ENCODE data around the gene LHPP.

The LHPP gene

GRCh38 chr10:124464028-124464965 lies 2.7 kb downstream of the LHPP start:
- no peak for TF ChIP-seq CTCF (IDR thresholded peaks at IDR 0.05; ENCODE audit: insufficient read depth, low read length, poor library complexity, severe bottlenecking)
- H3K36me3 ChIP-seq (ENCODE audit: control insufficient read depth, insufficient read depth, low read length): no peaks in the 10 kb centered on the region
- H3K4me3 ChIP-seq (replicated peaks; ENCODE audit: low read depth, low read length): no peak overlapping the region
- no peak for DNase-seq (ENCODE audit: extremely low read depth, insufficient read length)
- no peaks in the 10 kb centered on the region for H3K27me3 ChIP-seq (replicated peaks; ENCODE audit: control insufficient read depth, insufficient read depth, low read length)

GRCh38 chr10:124465003-124465776 lies 3.6 kb downstream of the LHPP start:
- H3K4me3 ChIP-seq (replicated peaks; ENCODE audit: low read depth, low read length): no peak overlapping the region
- no peak for DNase-seq (ENCODE audit: extremely low read depth, insufficient read length)
- H3K36me3 ChIP-seq (ENCODE audit: control insufficient read depth, insufficient read depth, low read length): no peaks in the 10 kb centered on the region
- no peak for TF ChIP-seq CTCF (IDR thresholded peaks at IDR 0.05; ENCODE audit: insufficient read depth, low read length, poor library complexity, severe bottlenecking)
- H3K27me3 ChIP-seq (replicated peaks; ENCODE audit: control insufficient read depth, insufficient read depth, low read length): no peaks in the 10 kb centered on the region

- H3K36me3 ChIP-seq (ENCODE audit: control insufficient read depth, insufficient read depth, low read length): no peaks in the 10 kb centered on the region
- H3K4me3 ChIP-seq (replicated peaks; ENCODE audit: low read depth, low read length): no peak overlapping the region
- H3K27me3 ChIP-seq (replicated peaks; ENCODE audit: control insufficient read depth, insufficient read depth, low read length): no peaks in the 10 kb centered on the region
- no peak for TF ChIP-seq CTCF (IDR thresholded peaks at IDR 0.05; ENCODE audit: insufficient read depth, low read length, poor library complexity, severe bottlenecking)
- DNase-seq (ENCODE audit: extremely low read depth, insufficient read length): no peak
Observed at GRCh38 chr10:124465777-124466488, 4.3 kb downstream of the LHPP start.

- Histone ChIP-seq H3K36me3 (ENCODE audit: control insufficient read depth, insufficient read depth, low read length) (no peaks in the 10 kb centered on the region), H3K27me3 (replicated peaks; ENCODE audit: control insufficient read depth, insufficient read depth, low read length) (no peaks in the 10 kb centered on the region), H3K4me3 (replicated peaks; ENCODE audit: low read depth, low read length) (no peak overlapping the region)
- DNase-seq (ENCODE audit: extremely low read depth, insufficient read length): no peak
- TF ChIP-seq CTCF (IDR thresholded peaks at IDR 0.05; ENCODE audit: insufficient read depth, low read length, poor library complexity, severe bottlenecking): no peak
Observed at GRCh38 chr10:124467165-124467564, 5.5 kb downstream of the LHPP start.

GRCh38 chr10:124468624-124469023 lies 7.0 kb downstream of the LHPP start:
- no peak for TF ChIP-seq CTCF (IDR thresholded peaks at IDR 0.05; ENCODE audit: insufficient read depth, low read length, poor library complexity, severe bottlenecking)
- Histone ChIP-seq H3K27me3 (replicated peaks; ENCODE audit: control insufficient read depth, insufficient read depth, low read length) (no peaks in the 10 kb centered on the region), H3K36me3 (ENCODE audit: control insufficient read depth, insufficient read depth, low read length) (no peaks in the 10 kb centered on the region), H3K4me3 (replicated peaks; ENCODE audit: low read depth, low read length) (no peak overlapping the region)
- no peak for DNase-seq (ENCODE audit: extremely low read depth, insufficient read length)
